HepG2 (cell line): ENCODE measurements around the gene LAG3. TPM values are rescaled to one million over a fixed set of nuclear protein-coding genes. Genes with fewer than 3 reads are reported as not detected.
A peak's percentile ranks its signal among the peaks of the same experiment; 100 is the strongest.

Experiments used
- ETV6 ChIP-seq: sonication (generic); formaldehyde crosslinking; conservative IDR thresholded peaks from 2 replicates; pipeline ENCODE4 v1.4.0; 2020; ENCODE audit warnings: missing genetic modification reagents
- MBNL3 ChIP-seq: fragments of 250-450 bp; sonication (Bioruptor Pico); conservative IDR thresholded peaks from 2 replicates; pipeline ENCODE4 v1.8.0; 2022; ENCODE audit warnings: mild to moderate bottlenecking, inconsistent platforms
- NR1H2 ChIP-seq: sonication (generic); formaldehyde crosslinking; IDR thresholded peaks from 2 replicates; pipeline ENCODE4 v1.8.1; 2022; ENCODE audit warnings: low read depth, missing genetic modification reagents, borderline replicate concordance
- POLR2G ChIP-seq: fragments of 200-400 bp; formaldehyde crosslinking; IDR thresholded peaks from 2 replicates; pipeline ENCODE4 v1.6.1; 2018; ENCODE audit warnings: mild to moderate bottlenecking, low read depth, low read length, moderate library complexity
- RARG ChIP-seq: sonication (generic); formaldehyde crosslinking; IDR thresholded peaks from 2 replicates; pipeline ENCODE4 v1.4.0; 2020; ENCODE audit warnings: low read depth, mild to moderate bottlenecking, missing genetic modification reagents
- RERE ChIP-seq: IDR thresholded peaks from 2 replicates; pipeline ENCODE4 v1.6.1; 2016; ENCODE audit warnings: low read depth, missing genetic modification reagents, missing compliant biosample characterization
- SATB2 ChIP-seq: sonication (generic); formaldehyde crosslinking; IDR thresholded peaks from 2 replicates; pipeline ENCODE4 v1.5.0; 2020; ENCODE audit warnings: missing genetic modification reagents
- ZBTB33 ChIP-seq: sonication (generic); formaldehyde crosslinking; IDR thresholded peaks from 2 replicates; pipeline ENCODE4 v1.4.0; 2020; ENCODE audit warnings: missing genetic modification reagents
- ZFP91 ChIP-seq: sonication (generic); formaldehyde crosslinking; IDR thresholded peaks from 2 replicates; pipeline ENCODE4 v1.9.0; 2022; ENCODE audit warnings: missing genetic modification reagents, mild to moderate bottlenecking, borderline replicate concordance
- ZFX ChIP-seq: sonication (generic); formaldehyde crosslinking; IDR thresholded peaks from 2 replicates; pipeline ENCODE4 v1.4.0; 2020; ENCODE audit warnings: mild to moderate bottlenecking, low read depth, missing genetic modification reagents, moderate library complexity
- ZNF142 ChIP-seq: sonication (generic); formaldehyde crosslinking; IDR thresholded peaks from 2 replicates; pipeline ENCODE4 v1.4.0; 2020; ENCODE audit warnings: missing genetic modification reagents
- ZNF230 ChIP-seq: sonication (generic); formaldehyde crosslinking; IDR thresholded peaks from 2 replicates; pipeline ENCODE4 v1.4.0; 2020; ENCODE audit warnings: mild to moderate bottlenecking, missing genetic modification reagents
- ZNF350 ChIP-seq: sonication (generic); formaldehyde crosslinking; IDR thresholded peaks from 2 replicates; pipeline ENCODE4 v1.4.0; 2020; ENCODE audit warnings: mild to moderate bottlenecking, low read depth, missing genetic modification reagents, borderline replicate concordance
- polyA plus RNA-seq, 8 experiments: library from polyadenylated mRNA; depleted of rRNA in 3 of 8; stranded (reverse) in 7 of 8; unstranded in 1 of 8; fragments of >200 nt; fragmentation: Illumina TruSeq in 4 of 8; extraction: Trizol in 4 of 8; gene quantifications; 2 replicates each; pipeline versions ENCODE4 v1.2.1 to v1.2.3, GENCODE V29; 2011 to 2016; ENCODE audit warnings: low read depth in 4 of 8, missing spikeins in 1 of 8, mixed read lengths in 1 of 8; ENCODE audit not compliant: insufficient read depth in 1 of 8
- total RNA-seq, 5 experiments: library from RNA; depleted of rRNA; stranded (reverse); fragments of >200 nt; fragmentation: Illumina TruSeq; extraction: Trizol; gene quantifications; 2 replicates each; pipeline ENCODE4 v1.2.3, GENCODE V29; 2016; ENCODE audit warnings: low read depth in 1 of 5

Gene LAG3
- total and polyA plus RNA-seq, 2 of the 13 experiments (the other 11 are each of a cell fraction or from before 2014, with no cell fraction given): 0.11 to 0.26 TPM

GRCh38 chr12:6825398-6826124 is 53.2 kb downstream of the LAG3 start (continued):
- TF ChIP-seq RERE (CRISPR knock-in tag): no peak
- no peak for TF ChIP-seq ZNF142 (CRISPR knock-in tag)
- no peak for TF ChIP-seq ZBTB33
- no peak for TF ChIP-seq NR1H2 (CRISPR knock-in tag)
- no peak for TF ChIP-seq RARG
- TF ChIP-seq ZFX: 0 out of 2 replicates have a peak, but pooled peaks have one; percentile 14
- no peak; the same call in 1 of the 2 replicates for TF ChIP-seq POLR2G
- TF ChIP-seq ETV6: no peak
- TF ChIP-seq ZNF350 (CRISPR knock-in tag): peak; percentile 50; the same call in 1 of the 2 replicates
- TF ChIP-seq SATB2 (CRISPR knock-in tag): no peak
- no peak for TF ChIP-seq ZNF230 (CRISPR knock-in tag)
- no peak for TF ChIP-seq MBNL3 (CRISPR knock-in tag)
- peak; percentile 30; the same call in 1 of the 2 replicates for TF ChIP-seq ZFP91 (CRISPR knock-in tag)
